ENCODE data around the gene POLR3B.

The POLR3B gene

GRCh38 chr12:106506691-106507090, 149.1 kb downstream of the POLR3B start:
- H3K4me3 ChIP-seq (ENCODE audit: low read length), result no peak overlapping the region
- DNase-seq (ENCODE audit: low read depth, low spot score), result no peak

GRCh38 chr12:106508966-106509365, 151.4 kb downstream of the POLR3B start:
- H3K4me3 ChIP-seq (ENCODE audit: low read length), result no peak overlapping the region
- no peak for DNase-seq (ENCODE audit: low read depth, low spot score)

- no peak overlapping the region for H3K4me3 ChIP-seq (ENCODE audit: low read length)
- DNase-seq (ENCODE audit: low read depth, low spot score), result no peak
Observed at GRCh38 chr12:106511365-106511764, 153.8 kb downstream of the POLR3B start.

GRCh38 chr12:106517314-106517713, 159.8 kb downstream of the POLR3B start:
- DNase-seq (ENCODE audit: low read depth, low spot score), result no peak
- no peak overlapping the region for H3K4me3 ChIP-seq (ENCODE audit: low read length)

GRCh38 chr12:106519607-106520021, 162.1 kb downstream of the POLR3B start:
- no peak for DNase-seq (ENCODE audit: low read depth, low spot score)

GRCh38 chr12:106521901-106522300, 164.4 kb downstream of the POLR3B start:
- no peak overlapping the region for H3K4me3 ChIP-seq (ENCODE audit: low read length)
- DNase-seq (ENCODE audit: low read depth, low spot score), result no peak

More at GRCh38 chr12:106519607-106520021, 162.1 kb downstream of the POLR3B start:
- H3K4me3 ChIP-seq (ENCODE audit: low read length), result no peak overlapping the region

- DNase-seq (ENCODE audit: low read depth, low spot score), result no peak
Observed at GRCh38 chr12:106522708-106523107, 165.2 kb downstream of the POLR3B start.

GRCh38 chr12:106527356-106527755, 169.8 kb downstream of the POLR3B start:
- H3K4me3 ChIP-seq (ENCODE audit: low read length), result no peak overlapping the region
- DNase-seq (ENCODE audit: low read depth, low spot score), result no peak

More at GRCh38 chr12:106522708-106523107, 165.2 kb downstream of the POLR3B start:
- no peak overlapping the region for H3K4me3 ChIP-seq (ENCODE audit: low read length)

- DNase-seq (ENCODE audit: low read depth, low spot score), result no peak
Observed at GRCh38 chr12:106541201-106541600, 183.7 kb downstream of the POLR3B start.

GRCh38 chr12:106551410-106551809, 193.9 kb downstream of the POLR3B start:
- peak; percentile 43 for DNase-seq (ENCODE audit: low read depth, low spot score)

More at GRCh38 chr12:106541201-106541600, 183.7 kb downstream of the POLR3B start:
- H3K4me3 ChIP-seq (ENCODE audit: low read length), result no peak overlapping the region

GRCh38 chr12:106552228-106552627, 194.7 kb downstream of the POLR3B start:
- no peak for DNase-seq (ENCODE audit: low read depth, low spot score)
- no peak overlapping the region for H3K4me3 ChIP-seq (ENCODE audit: low read length)

More at GRCh38 chr12:106551410-106551809, 193.9 kb downstream of the POLR3B start:
- no peak overlapping the region for H3K4me3 ChIP-seq (ENCODE audit: low read length)

Measured in Jurkat, Clone E6-1 (cell line).